IMR-90 (cell line): Measurements from ENCODE around the gene ANO1.

Source experiments
- CTCF ChIP-seq: conservative IDR thresholded peaks from 2 replicates; pipeline ENCODE4 v1.5.1; 2012; ENCODE audit warnings: mild to moderate bottlenecking, low read depth, low read length, improper control_type of control experiment
- POLR2A ChIP-seq: IDR thresholded peaks from 2 replicates; pipeline ENCODE4 v1.6.1; 2012; ENCODE audit warnings: mild to moderate bottlenecking, low read depth, low read length

- TF ChIP-seq CTCF, result no peak
- no peak for TF ChIP-seq POLR2A
These were observed 67.0 kb downstream of the ANO1 start for GRCh38 chr11:70145071-70145470.
